HEK293 (cell line): ENCODE results near the gene CDC42SE2.

ENCODE experiments used
- GLIS1 ChIP-seq: fragments of 450-650 bp; formaldehyde crosslinking; IDR thresholded peaks from 2 replicates; pipeline ENCODE4 v1.5.1; 2016; ENCODE audit warnings: missing biosample characterization, missing genetic modification characterization
- KLF9 ChIP-seq: fragments of 450-650 bp; formaldehyde crosslinking; IDR thresholded peaks from 2 replicates; pipeline ENCODE4 v1.5.1; 2016; ENCODE audit warnings: missing biosample characterization, missing genetic modification characterization, low read depth
- MZF1 ChIP-seq: fragments of 450-650 bp; formaldehyde crosslinking; IDR thresholded peaks from 2 replicates; pipeline ENCODE4 v1.5.1; 2017; ENCODE audit warnings: missing biosample characterization, missing genetic modification characterization, borderline replicate concordance
- REPIN1 ChIP-seq: fragments of 450-650 bp; formaldehyde crosslinking; IDR thresholded peaks from 2 replicates; pipeline ENCODE4 v1.5.1; 2017; ENCODE audit warnings: missing biosample characterization, missing genetic modification characterization, low read depth
- SCRT1 ChIP-seq: fragments of 450-650 bp; formaldehyde crosslinking; IDR thresholded peaks from 2 replicates; pipeline ENCODE4 v1.5.1; 2016; ENCODE audit warnings: missing biosample characterization, missing genetic modification characterization, borderline replicate concordance
- YY1 ChIP-seq: fragments of 450-650 bp; formaldehyde crosslinking; IDR thresholded peaks from 2 replicates; pipeline ENCODE4 v1.5.1; 2018; ENCODE audit warnings: missing biosample characterization, missing genetic modification characterization
- ZBTB1 ChIP-seq: fragments of 450-650 bp; formaldehyde crosslinking; IDR thresholded peaks from 2 replicates; pipeline ENCODE4 v1.5.1; 2016; ENCODE audit warnings: missing biosample characterization, missing genetic modification characterization
- ZBTB21 ChIP-seq: fragments of 450-650 bp; formaldehyde crosslinking; IDR thresholded peaks from 2 replicates; pipeline ENCODE4 v1.5.1; 2017; ENCODE audit warnings: missing biosample characterization, missing genetic modification characterization
- ZBTB8A ChIP-seq: fragments of 450-650 bp; formaldehyde crosslinking; IDR thresholded peaks from 2 replicates; pipeline ENCODE4 v1.5.1; 2016; ENCODE audit warnings: missing biosample characterization, missing genetic modification characterization
- ZFP69B ChIP-seq: fragments of 450-650 bp; formaldehyde crosslinking; IDR thresholded peaks from 2 replicates; pipeline ENCODE4 v1.5.1; 2016; ENCODE audit warnings: missing biosample characterization, missing genetic modification characterization
- ZNF112 ChIP-seq: fragments of 450-650 bp; formaldehyde crosslinking; IDR thresholded peaks from 2 replicates; pipeline ENCODE4 v1.5.0; 2017; ENCODE audit warnings: missing biosample characterization, missing genetic modification characterization
- ZNF155 ChIP-seq: fragments of 450-650 bp; formaldehyde crosslinking; IDR thresholded peaks from 2 replicates; pipeline ENCODE4 v1.5.1; 2016; ENCODE audit warnings: missing biosample characterization, missing genetic modification characterization
- ZNF174 ChIP-seq: fragments of 450-650 bp; formaldehyde crosslinking; IDR thresholded peaks from 2 replicates; pipeline ENCODE4 v1.5.0; 2017; ENCODE audit warnings: missing biosample characterization, mild to moderate bottlenecking, missing genetic modification characterization
- ZNF18 ChIP-seq: fragments of 450-650 bp; formaldehyde crosslinking; IDR thresholded peaks from 2 replicates; pipeline ENCODE4 v1.5.1; 2016; ENCODE audit warnings: missing biosample characterization, missing genetic modification characterization
- ZNF214 ChIP-seq: fragments of 450-650 bp; formaldehyde crosslinking; IDR thresholded peaks from 2 replicates; pipeline ENCODE4 v1.5.1; 2017; ENCODE audit warnings: missing biosample characterization, mild to moderate bottlenecking, missing genetic modification characterization, borderline replicate concordance
- ZNF223 ChIP-seq: fragments of 450-650 bp; formaldehyde crosslinking; IDR thresholded peaks from 2 replicates; pipeline ENCODE4 v1.5.1; 2016; ENCODE audit warnings: missing biosample characterization, missing genetic modification characterization
- ZNF311 ChIP-seq: fragments of 450-650 bp; formaldehyde crosslinking; IDR thresholded peaks from 2 replicates; pipeline ENCODE4 v1.5.1; 2017; ENCODE audit warnings: missing biosample characterization, missing genetic modification characterization, borderline replicate concordance
- ZNF404 ChIP-seq: fragments of 450-650 bp; formaldehyde crosslinking; IDR thresholded peaks from 2 replicates; pipeline ENCODE4 v1.5.1; 2017; ENCODE audit warnings: missing biosample characterization, missing genetic modification characterization
- ZNF433 ChIP-seq: fragments of 450-650 bp; formaldehyde crosslinking; IDR thresholded peaks from 2 replicates; pipeline ENCODE4 v1.5.1; 2016; ENCODE audit warnings: missing biosample characterization, missing genetic modification characterization, low read depth
- ZNF473 ChIP-seq: fragments of 450-650 bp; formaldehyde crosslinking; IDR thresholded peaks from 2 replicates; pipeline ENCODE4 v1.5.1; 2017; ENCODE audit warnings: missing biosample characterization, missing genetic modification characterization
- ZNF488 ChIP-seq: fragments of 450-650 bp; formaldehyde crosslinking; IDR thresholded peaks from 2 replicates; pipeline ENCODE4 v1.5.1; 2016; ENCODE audit warnings: missing biosample characterization, missing genetic modification characterization
- ZNF513 ChIP-seq: fragments of 450-650 bp; IDR thresholded peaks from 2 replicates; pipeline ENCODE4 v1.5.1; 2018; ENCODE audit warnings: missing biosample characterization, missing genetic modification characterization
- ZNF558 ChIP-seq: fragments of 450-650 bp; formaldehyde crosslinking; IDR thresholded peaks from 2 replicates; pipeline ENCODE4 v1.5.1; 2016; ENCODE audit warnings: missing biosample characterization, missing genetic modification characterization
- ZNF560 ChIP-seq: fragments of 450-650 bp; formaldehyde crosslinking; IDR thresholded peaks from 2 replicates; pipeline ENCODE4 v1.5.1; 2017; ENCODE audit warnings: missing biosample characterization, missing genetic modification characterization, borderline replicate concordance
- ZNF571 ChIP-seq: fragments of 450-650 bp; formaldehyde crosslinking; IDR thresholded peaks from 2 replicates; pipeline ENCODE4 v1.5.0; 2017; ENCODE audit warnings: missing biosample characterization, missing genetic modification characterization
- ZNF660 ChIP-seq: fragments of 450-650 bp; IDR thresholded peaks from 2 replicates; pipeline ENCODE4 v1.5.1; 2018; ENCODE audit warnings: missing biosample characterization, mild to moderate bottlenecking, missing genetic modification characterization
- ZNF664 ChIP-seq: fragments of 450-650 bp; formaldehyde crosslinking; IDR thresholded peaks from 2 replicates; pipeline ENCODE4 v1.5.1; 2016; ENCODE audit warnings: missing biosample characterization, missing genetic modification characterization
- ZNF670 ChIP-seq: fragments of 450-650 bp; formaldehyde crosslinking; IDR thresholded peaks from 2 replicates; pipeline ENCODE4 v1.5.1; 2016; ENCODE audit warnings: missing biosample characterization, missing genetic modification characterization, low read depth
- ZNF707 ChIP-seq: fragments of 450-650 bp; formaldehyde crosslinking; IDR thresholded peaks from 2 replicates; pipeline ENCODE4 v1.5.1; 2016; ENCODE audit warnings: missing biosample characterization, missing genetic modification characterization
- ZNF768 ChIP-seq: fragments of 450-650 bp; formaldehyde crosslinking; IDR thresholded peaks from 2 replicates; pipeline ENCODE4 v1.5.1; 2018; ENCODE audit warnings: missing biosample characterization, mild to moderate bottlenecking, missing genetic modification characterization
- ZSCAN16 ChIP-seq: fragments of 450-650 bp; formaldehyde crosslinking; IDR thresholded peaks from 2 replicates; pipeline ENCODE4 v1.5.1; 2016; ENCODE audit warnings: missing biosample characterization, missing genetic modification characterization
- TF ChIP-seq, protein P1 (sequence below): fragments of 450-650 bp; formaldehyde crosslinking; IDR thresholded peaks from 2 replicates; pipeline ENCODE4 v1.5.1; 2016; ENCODE audit warnings: missing biosample characterization, missing genetic modification characterization
- TF ChIP-seq, protein P2 (sequence below): fragments of 450-650 bp; formaldehyde crosslinking; IDR thresholded peaks from 2 replicates; pipeline ENCODE4 v1.5.1; 2016; ENCODE audit warnings: missing biosample characterization, missing genetic modification characterization

Gene CDC42SE2

GRCh38 chr5:131263648-131264450, at the start of gene CDC42SE2 (continued):
- TF ChIP-seq ZNF174 (tag by site-specific recombination): no peak
- no peak for TF ChIP-seq ZBTB21 (tag by site-specific recombination)
- no peak for TF ChIP-seq ZNF571
- TF ChIP-seq ZBTB1: no peak
- TF ChIP-seq, protein P1, sequence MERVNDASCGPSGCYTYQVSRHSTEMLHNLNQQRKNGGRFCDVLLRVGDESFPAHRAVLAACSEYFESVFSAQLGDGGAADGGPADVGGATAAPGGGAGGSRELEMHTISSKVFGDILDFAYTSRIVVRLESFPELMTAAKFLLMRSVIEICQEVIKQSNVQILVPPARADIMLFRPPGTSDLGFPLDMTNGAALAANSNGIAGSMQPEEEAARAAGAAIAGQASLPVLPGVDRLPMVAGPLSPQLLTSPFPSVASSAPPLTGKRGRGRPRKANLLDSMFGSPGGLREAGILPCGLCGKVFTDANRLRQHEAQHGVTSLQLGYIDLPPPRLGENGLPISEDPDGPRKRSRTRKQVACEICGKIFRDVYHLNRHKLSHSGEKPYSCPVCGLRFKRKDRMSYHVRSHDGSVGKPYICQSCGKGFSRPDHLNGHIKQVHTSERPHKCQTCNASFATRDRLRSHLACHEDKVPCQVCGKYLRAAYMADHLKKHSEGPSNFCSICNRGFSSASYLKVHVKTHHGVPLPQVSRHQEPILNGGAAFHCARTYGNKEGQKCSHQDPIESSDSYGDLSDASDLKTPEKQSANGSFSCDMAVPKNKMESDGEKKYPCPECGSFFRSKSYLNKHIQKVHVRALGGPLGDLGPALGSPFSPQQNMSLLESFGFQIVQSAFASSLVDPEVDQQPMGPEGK: peak; percentile 58
- TF ChIP-seq ZNF433: no peak
- TF ChIP-seq MZF1: peak; percentile 38; the same call in 1 of the 2 replicates
- TF ChIP-seq ZNF473: no peak
- TF ChIP-seq ZNF670 (tag by site-specific recombination): no peak
- TF ChIP-seq ZNF664: no peak
- TF ChIP-seq KLF9: no peak
- TF ChIP-seq ZNF513 (tag by site-specific recombination): no peak
- TF ChIP-seq ZNF311 (tag by site-specific recombination): no peak
- TF ChIP-seq REPIN1: peak; percentile 45; the same call in 1 of the 2 replicates
- TF ChIP-seq ZNF214 (tag by site-specific recombination): no peak
- TF ChIP-seq ZNF112 (tag by site-specific recombination): no peak
- no peak for TF ChIP-seq ZNF488 (tag by site-specific recombination)
- TF ChIP-seq ZSCAN16 (tag by site-specific recombination): peak; percentile 74; the same call in 1 of the 2 replicates
- TF ChIP-seq ZNF404 (tag by site-specific recombination): no peak
- TF ChIP-seq ZNF18 (tag by site-specific recombination): no peak
- peak; percentile 82 for TF ChIP-seq ZBTB8A
- TF ChIP-seq, protein P2, sequence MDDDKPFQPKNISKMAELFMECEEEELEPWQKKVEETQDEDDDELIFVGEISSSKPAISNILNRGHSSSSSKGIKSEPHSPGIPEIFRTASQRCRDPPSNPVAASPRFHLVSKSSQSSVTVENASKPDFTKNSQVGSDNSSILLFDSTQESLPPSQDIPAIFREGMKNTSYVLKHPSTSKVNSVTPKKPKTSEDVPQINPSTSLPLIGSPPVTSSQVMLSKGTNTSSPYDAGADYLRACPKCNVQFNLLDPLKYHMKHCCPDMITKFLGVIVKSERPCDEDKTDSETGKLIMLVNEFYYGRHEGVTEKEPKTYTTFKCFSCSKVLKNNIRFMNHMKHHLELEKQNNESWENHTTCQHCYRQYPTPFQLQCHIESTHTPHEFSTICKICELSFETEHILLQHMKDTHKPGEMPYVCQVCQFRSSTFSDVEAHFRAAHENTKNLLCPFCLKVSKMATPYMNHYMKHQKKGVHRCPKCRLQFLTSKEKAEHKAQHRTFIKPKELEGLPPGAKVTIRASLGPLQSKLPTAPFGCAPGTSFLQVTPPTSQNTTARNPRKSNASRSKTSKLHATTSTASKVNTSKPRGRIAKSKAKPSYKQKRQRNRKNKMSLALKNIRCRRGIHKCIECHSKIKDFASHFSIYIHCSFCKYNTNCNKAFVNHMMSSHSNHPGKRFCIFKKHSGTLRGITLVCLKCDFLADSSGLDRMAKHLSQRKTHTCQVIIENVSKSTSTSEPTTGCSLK (tag by site-specific recombination): no peak
- no peak for TF ChIP-seq ZNF768 (tag by site-specific recombination)
- TF ChIP-seq GLIS1: no peak
- TF ChIP-seq ZNF560 (tag by site-specific recombination): no peak
- TF ChIP-seq ZFP69B (tag by site-specific recombination): no peak
- TF ChIP-seq YY1 (tag by site-specific recombination): peak; percentile 44; the same call in 1 of the 2 replicates
- TF ChIP-seq SCRT1 (tag by site-specific recombination): no peak
- no peak for TF ChIP-seq ZNF155 (tag by site-specific recombination)
- TF ChIP-seq ZNF223: 0 out of 2 replicates have a peak, but pooled peaks have one; percentile 42
- no peak for TF ChIP-seq ZNF558 (tag by site-specific recombination)
- peak; percentile 65 for TF ChIP-seq ZNF660
- TF ChIP-seq ZNF707 (tag by site-specific recombination): no peak
